GM19239 (cell line): ENCODE measurements around the gene SLC27A5.
A peak's percentile ranks its signal among the peaks of the same experiment; 100 is the strongest.
"Not testable (repeated sequence)": the region's sequence is repeated elsewhere in the genome, so short reads cannot be mapped to it uniquely, and the experiment has no call there.

Experiments used
- DNase-seq: peaks from one replicate; pipeline ENCODE4 v3.0.0; 2011; ENCODE audit warnings: low spot score; ENCODE audit not compliant: insufficient read length
- FAIRE-seq: peaks from 2 replicates; lab custom pipeline; 2011; peaks lifted over from hg19 to GRCh38; lab: Jason Lieb, UNC

SLC27A5 gene

GRCh38 chr19:58529405-58529804 is 17.6 kb upstream of the SLC27A5 start:
- FAIRE-seq: no peak

GRCh38 chr19:58522709-58523108 is 10.9 kb upstream of the SLC27A5 start:
- no peak for DNase-seq

More at GRCh38 chr19:58529405-58529804, 17.6 kb upstream of the SLC27A5 start:
- DNase-seq: no peak

GRCh38 chr19:58521651-58522050 is 9.9 kb upstream of the SLC27A5 start:
- DNase-seq (no peak), FAIRE-seq (no peak)

More at GRCh38 chr19:58522709-58523108, 10.9 kb upstream of the SLC27A5 start:
- no peak for FAIRE-seq

DNA sequence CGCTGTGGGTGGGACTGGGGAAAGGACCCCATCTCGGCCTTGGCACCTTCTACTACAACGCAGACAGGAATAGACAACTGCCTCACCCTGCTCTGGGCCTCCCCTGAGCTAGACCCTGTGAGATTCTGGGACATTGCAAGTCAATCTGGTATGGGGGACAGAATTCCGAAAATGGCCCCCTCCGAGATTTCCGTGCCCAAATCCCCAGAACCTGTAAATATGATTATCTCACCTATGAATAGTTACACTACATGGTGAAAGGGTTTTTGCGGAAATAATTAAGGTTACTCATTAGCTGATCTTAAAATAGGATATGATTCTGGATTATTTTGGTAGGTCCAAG is 8.4 kb upstream of the SLC27A5 start:
- no peak for FAIRE-seq
- DNase-seq: no peak

DNA sequence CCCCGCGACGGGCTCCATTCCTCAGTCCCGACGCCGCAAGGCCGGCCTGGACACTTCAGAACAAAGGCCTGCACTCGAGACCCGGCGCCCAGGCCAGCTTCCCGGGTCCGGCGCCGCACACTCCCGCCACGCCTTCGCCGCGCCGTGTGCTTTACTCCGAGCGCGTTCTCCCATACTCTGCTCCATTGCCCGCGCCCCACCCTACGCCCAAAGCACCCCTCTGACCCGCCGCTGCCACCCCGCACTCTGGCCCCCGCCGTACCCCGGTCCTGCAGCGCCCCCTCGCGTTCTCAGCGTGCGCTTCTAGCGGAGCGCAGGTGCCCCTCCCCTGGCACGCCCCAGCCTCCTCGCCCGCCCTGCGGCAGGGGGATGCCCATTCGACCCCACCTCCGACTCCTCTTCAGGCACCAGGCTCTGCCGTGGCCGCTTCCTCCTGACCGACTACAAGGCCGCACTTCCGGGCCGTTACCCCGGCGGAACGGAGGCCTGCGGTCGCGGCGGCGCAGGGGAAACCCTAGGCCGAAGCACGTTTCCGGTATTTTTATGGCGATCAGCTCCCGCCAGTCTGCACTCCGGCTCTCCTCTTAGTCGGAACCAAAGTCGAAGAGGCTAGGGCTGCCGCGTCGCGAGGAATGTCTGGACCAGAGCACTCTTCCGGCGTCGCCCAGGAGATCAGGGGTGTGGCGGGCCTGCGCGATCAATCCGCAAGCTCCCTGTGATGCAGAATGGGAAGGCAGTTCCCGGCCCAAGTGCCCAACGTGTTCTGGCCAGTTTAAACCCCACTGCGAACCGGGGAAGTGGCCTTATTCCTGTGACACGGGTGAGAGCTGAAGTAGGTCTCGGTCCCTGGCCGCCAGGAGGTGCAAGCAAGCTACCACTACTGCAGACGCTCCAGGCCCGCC is 7.8 kb upstream of the SLC27A5 start, which contains the start of gene ZBTB45:
Gene ZBTB45, minus strand, starts transcription at position 456 of the 902 bp plus-strand sequence. CDS start 2,137 bp downstream, outside the sequence.
- DNase-seq (peak; percentile 88), FAIRE-seq (peak; percentile 94)

DNA sequence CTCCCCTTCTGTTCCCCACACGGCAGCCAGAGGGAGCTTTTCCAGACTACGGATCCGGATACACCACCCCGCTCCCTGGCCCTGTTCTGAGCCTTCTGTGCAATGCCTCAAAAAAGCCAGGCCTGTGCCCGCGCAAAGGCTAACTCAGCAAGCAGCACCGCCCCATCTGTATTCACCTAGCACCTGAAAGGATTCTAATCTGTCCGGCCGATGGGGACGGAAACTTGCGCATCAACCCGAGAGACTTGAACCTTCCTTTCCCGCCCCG is 7.2 kb upstream of the SLC27A5 start:
- FAIRE-seq: no peak
- peak; percentile 41 for DNase-seq

DNA sequence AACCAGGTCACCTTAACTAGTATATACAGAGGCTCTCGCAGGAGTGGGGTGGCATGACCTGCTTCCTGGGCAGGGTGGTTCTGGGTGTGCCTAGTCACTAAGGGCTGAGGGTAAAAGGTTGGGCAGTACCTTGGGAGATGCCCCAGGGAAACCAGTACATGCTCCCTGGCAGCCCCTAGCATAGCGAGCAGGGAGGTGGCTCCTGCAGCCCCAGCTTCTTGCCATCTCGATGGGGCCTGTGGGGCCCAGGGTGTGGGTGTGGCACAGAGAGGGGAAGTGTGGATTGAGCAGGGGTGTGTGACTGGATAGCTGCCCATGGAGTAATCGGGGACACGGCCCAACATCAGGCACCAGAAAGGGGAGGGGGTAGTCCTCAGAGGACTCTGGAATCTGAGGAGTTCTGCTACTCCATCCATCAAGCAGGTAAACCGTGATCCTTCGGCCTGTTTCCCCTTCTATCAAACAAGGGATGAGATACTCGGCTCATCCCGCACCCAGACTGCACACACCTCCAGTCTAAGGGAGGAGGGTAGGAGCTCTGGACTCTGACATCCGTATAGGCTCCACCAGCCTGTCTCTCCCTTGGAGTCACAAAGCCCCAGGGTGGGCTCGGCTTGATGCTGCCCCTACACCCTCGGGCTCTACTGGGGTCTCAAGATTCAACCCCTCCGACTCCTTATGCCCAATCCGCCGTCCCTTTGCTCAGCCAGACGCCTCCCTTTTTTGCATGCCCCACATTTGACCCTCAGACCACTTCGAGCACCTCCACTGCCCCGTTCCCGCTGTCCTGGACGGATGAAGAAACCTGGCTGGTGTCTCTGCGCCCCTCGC is 6.7 kb upstream of the SLC27A5 start:
- FAIRE-seq (peak; percentile 39), DNase-seq (no peak)

DNA sequence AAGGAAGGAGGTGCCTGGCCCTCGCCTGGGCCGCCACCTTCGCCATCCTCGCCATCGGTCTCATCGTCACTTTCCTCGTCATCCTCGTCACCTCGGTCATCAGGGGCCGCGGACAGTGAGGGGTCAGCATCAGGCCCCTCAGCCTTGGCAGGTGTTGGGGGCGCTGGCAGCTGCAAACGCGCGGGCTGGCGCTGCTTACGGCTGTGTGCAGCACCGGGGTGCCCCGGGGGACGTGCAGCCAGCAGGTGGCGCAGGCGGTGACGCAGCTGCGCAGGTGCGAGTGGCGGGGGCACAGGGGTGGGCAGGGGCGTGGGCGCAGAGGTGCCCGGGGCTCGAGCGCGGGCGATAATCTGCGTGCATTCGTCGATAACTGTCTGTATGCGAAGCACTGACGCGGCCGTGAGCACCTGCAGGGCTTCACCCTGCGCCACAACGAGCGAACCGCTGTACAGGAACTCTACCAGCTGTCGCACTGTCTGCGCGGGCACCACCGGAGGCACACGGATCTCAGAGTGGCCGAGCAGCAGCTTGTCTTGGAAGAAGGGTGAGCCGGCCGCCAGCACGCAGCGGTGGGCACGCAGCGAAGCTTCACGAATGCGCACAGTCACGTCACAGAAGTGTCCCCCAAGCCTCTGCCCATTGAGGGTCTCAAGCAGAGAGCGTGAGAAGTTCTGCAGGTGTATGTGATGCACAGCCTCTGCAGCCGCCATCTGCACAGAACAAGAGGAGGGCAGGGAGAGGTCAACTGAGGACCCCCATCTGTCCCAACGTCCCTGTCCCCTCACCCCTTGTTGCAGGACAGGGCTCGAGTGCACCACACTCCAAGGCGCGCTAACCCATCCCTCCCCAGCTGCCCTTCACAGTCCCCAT is 5.4 kb upstream of the SLC27A5 start:
- no peak for FAIRE-seq
- DNase-seq: no peak

DNA sequence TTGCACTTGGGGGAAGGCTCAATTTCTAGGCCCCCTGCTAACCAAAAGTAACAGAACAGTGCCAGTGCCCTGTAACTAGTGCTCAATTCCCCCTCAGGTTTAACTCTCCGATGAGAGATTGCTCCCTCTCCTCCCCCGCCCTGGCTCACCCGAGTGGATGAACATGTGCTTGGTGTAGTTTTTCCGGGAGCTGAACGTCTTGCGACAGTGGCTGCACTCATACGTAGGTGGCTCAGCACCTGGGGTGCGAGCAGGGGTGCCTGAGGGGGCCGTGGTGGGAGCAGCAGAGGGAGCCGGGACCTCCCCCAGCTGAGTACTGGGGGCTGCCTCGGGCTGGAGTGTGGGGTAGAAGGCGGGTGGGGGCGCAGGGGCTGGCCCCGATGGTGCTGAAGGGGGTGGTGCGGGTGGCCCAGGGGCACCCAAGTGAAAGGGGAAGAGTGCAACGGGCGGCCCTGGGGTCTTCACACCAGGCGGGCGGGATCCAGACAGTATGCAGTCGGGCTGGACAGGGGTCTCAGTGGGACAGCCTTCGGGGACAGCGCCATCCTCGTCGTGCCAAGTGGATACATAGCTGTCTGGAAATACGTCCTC is 4.5 kb upstream of the SLC27A5 start:
- no peak for DNase-seq
- no peak for FAIRE-seq

DNA sequence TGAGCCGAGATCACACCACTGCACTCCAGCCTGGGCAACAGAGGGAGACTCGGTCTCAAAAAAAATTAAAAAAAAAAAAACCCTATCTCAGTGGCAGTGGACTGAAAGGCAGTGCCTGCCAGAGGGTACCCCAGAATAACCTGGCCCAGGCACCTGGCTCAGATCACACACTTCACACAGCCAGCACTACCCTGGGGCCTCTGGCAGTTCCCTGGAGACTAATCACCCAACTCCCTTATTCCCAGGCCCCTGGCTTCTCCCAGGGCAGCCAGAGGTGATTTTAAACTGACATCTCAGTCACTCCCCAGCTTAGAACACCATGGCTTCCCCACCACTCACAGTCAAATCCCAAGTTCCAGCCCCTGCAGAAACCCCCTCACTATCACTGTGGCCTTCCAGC is 3.5 kb upstream of the SLC27A5 start:
- DNase-seq (no peak), FAIRE-seq (no peak)

GRCh38 chr19:58514564-58515022 is 2.8 kb upstream of the SLC27A5 start:
- DNase-seq: no peak
- FAIRE-seq: peak; percentile 11

DNA sequence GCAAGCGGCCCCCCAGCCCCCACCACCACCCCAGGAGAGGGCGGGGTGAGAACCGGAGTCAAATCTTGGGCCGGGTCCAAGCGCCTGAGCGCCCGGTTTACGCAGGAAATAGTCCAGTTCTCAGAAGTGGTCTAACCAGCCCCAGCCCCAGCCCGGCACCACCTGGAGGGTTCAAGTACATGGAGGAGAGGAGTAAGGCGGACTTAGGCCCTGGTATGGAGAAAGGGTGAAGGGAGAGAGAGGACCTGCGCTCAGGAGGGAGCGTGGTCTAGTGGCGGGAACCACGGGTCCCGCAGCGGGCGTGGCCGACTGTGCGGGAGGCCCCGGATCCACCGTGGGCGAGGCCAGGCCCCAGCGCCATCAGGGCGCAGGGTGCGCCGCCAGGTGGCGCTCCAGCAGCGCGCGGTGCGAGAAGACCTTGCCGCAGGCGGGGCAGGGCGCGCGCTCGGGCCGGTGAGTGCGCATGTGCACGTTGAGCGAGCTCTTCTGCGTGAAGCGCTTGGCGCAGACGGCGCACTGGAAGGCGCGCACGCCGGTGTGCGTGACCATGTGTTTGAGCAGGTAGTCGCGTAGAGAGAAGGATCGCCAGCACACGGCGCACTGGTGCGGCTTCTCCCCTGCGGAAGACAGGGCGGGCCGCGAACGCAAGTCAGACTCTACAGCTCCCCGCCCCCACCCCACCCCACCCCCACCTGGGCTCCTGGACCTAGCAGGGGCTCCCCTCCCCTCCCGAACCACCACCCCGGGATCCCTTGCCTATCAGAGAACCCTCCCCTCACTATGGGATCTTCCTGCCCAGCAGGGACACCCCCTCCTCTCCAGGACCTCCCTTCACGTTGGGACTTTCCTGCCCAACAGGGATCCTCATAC is 2.1 kb upstream of the SLC27A5 start:
- peak; percentile 96 for DNase-seq
- peak; percentile 97 for FAIRE-seq

- FAIRE-seq: no peak
- DNase-seq: no peak
Observed at GRCh38 chr19:58513213-58513693, 1.5 kb upstream of the SLC27A5 start.

- FAIRE-seq: no peak
- no peak for DNase-seq
Observed at GRCh38 chr19:58510084-58510862, 1.5 kb downstream of the SLC27A5 start.

DNA sequence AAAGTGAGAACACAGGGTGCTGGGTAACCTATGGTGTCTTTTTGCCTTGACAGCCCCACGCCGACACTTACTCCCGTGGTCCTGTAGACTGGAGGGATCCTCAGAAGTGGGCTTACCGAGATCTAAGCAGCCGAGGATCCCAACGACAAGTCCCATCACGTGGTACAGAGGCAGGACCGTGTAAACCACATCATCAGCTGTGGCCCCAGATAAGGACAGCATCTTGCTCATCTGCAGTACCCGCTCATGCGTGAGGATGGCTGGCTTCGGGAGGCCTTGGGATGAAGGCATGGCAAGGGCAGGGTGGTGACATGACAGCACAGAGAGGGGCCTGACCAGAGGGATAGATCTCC is 2.1 kb downstream of the SLC27A5 start:
- DNase-seq (no peak), FAIRE-seq (no peak)

DNA sequence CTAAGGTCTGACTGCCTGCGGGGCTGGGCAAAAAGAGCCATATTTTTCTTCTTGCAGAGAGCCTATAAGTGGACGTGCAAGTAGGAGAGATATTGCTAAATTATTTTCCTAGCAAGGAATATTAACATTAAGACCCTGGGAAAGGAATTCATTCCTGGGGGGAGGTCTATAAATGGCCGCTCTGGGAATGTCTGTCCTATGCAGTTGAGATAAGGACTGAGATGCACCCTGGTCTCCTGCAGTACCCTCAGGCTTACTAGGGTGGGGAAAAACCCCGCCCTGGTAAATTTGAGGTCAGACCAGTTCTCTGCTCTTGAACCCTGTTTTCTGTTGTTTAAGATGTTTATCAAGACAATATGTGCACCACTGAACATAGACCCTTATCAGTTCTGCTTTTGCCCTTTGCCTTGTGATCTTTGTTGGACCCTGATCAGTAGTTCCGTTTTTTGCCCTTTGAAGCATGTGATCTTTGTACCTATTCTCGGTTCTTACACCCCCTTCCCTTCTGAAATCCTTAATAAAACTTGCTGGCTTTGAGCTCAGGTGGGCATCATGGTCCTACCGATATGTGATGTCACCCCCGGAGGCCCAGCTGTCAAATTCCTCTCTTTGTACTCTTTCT is 4.1 kb downstream of the SLC27A5 start:
- not testable (repeated sequence) for DNase-seq, FAIRE-seq

GRCh38 chr19:58500242-58500641 is 11.6 kb downstream of the SLC27A5 start:
- DNase-seq: no peak

More at GRCh38 chr19:58500242-58500641, 11.6 kb downstream of the SLC27A5 start:
- no peak for FAIRE-seq
